Loucy (cell line): Measurements from ENCODE around the gene XKR8.

Experiments used
- EZH2phosphoT487 ChIP-seq: fragments of 200-600 bp; IDR thresholded peaks from 2 replicates; pipeline ENCODE4 v1.6.1; 2018; ENCODE audit warnings: antibody characterized with exemption, mild to moderate bottlenecking, moderate library complexity, borderline replicate concordance
- TF ChIP-seq, protein P1 (sequence below): fragments of 200-600 bp; sonication (generic); conservative IDR thresholded peaks from 2 replicates; pipeline ENCODE4 v1.5.1; 2014; ENCODE audit warnings: mild to moderate bottlenecking, antibody characterized with exemption, low read length

DNA sequence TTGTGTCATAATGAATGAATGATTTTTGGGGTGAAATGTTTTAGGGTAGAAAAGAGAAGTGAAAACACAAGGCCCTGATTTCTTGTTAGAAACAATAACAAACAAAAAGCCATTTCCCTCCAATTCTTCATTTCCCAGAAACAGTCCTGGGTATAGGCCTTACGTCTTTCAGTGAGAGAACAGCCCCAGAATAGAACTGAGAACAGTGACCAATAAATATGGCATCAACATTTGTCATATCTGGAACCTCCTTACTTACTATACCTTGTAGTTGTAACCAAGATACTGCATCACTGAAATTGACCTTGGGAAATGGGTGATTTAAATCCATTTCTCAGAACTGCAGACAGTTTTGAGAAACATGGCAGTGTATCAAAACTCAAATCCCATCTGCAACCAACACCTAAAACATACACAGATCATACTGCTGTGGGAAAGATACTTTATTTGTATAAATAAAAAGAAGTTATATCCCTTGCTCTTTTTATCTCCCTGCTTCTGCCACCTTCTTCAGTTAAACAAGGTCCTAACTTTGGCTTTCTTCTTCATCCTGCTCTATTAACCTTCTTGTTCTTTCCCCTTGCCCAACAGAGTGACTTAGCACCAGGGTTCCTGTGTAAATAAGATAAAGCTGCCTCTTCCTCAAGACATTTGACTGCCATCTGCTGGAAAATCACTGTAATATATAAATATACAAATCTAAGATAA lies 19.5 kb downstream of the XKR8 start:
- TF ChIP-seq, protein P1, sequence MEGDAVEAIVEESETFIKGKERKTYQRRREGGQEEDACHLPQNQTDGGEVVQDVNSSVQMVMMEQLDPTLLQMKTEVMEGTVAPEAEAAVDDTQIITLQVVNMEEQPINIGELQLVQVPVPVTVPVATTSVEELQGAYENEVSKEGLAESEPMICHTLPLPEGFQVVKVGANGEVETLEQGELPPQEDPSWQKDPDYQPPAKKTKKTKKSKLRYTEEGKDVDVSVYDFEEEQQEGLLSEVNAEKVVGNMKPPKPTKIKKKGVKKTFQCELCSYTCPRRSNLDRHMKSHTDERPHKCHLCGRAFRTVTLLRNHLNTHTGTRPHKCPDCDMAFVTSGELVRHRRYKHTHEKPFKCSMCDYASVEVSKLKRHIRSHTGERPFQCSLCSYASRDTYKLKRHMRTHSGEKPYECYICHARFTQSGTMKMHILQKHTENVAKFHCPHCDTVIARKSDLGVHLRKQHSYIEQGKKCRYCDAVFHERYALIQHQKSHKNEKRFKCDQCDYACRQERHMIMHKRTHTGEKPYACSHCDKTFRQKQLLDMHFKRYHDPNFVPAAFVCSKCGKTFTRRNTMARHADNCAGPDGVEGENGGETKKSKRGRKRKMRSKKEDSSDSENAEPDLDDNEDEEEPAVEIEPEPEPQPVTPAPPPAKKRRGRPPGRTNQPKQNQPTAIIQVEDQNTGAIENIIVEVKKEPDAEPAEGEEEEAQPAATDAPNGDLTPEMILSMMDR, result peak; percentile 67
- TF ChIP-seq EZH2phosphoT487, result no peak
